HepG2 (cell line): ENCODE results near the gene SGK1. TPM values are rescaled to one million over a fixed set of nuclear protein-coding genes. Genes with fewer than 3 reads are reported as not detected.

Experiments used
- ATAC-seq: fragments of 200-7000 bp; cut with Tn5 transposase; 3 replicates; pipeline ENCODE4 v1.9.1; 2020; ENCODE audit warnings: mild to moderate bottlenecking, moderate library complexity
- BruUV-seq: library from RNA; stranded (reverse); fragments of 400-500 nt; replicated peaks from 2 replicates; lab custom pipeline; 2021; lab: Mats Ljungman, UMichigan
- CTCF ChIA-PET: fragments of 300-600 bp; formaldehyde crosslinking; extraction: SDS; loops from one replicate; lab custom pipeline; 2021; ENCODE audit warnings: low total read pairs, inconsistent platforms, low intra/inter-chr PET ratio; lab: Yijun Ruan, JAX
- POLR2A ChIA-PET: fragments of 350-600 bp; sonication (Branson Sonifier 250); formaldehyde crosslinking; loops from one replicate; lab custom pipeline; 2020; ENCODE audit warnings: antibody characterized with exemption, inconsistent platforms; lab: Yijun Ruan, JAX
- DNase-seq: peaks from one replicate; pipeline ENCODE4 v3.0.0-alpha.2; 2015; ENCODE audit warnings: low spot score
- FAIRE-seq: peaks from 3 replicates; lab custom pipeline; 2011; peaks lifted over from hg19 to GRCh38; lab: Jason Lieb, UNC
- H2AFZ ChIP-seq: one replicate; pipeline ENCODE4 v1.6.1; 2011; ENCODE audit warnings: low read length, inconsistent platforms
- H3K27ac ChIP-seq: fragments of 300-600 bp; 3 replicates; pipeline ENCODE4 v1.8.0; 2011; ENCODE audit warnings: mixed run types, mild to moderate bottlenecking, mixed read lengths, low read length, inconsistent platforms; ENCODE audit not compliant: insufficient read depth; ENCODE audit errors: extremely low read length
- H3K27me3 ChIP-seq, 2 experiments: fragments of 200-600 bp in 1 of 2; 2 replicates in 1 of 2; 3 replicates in 1 of 2; pipeline versions ENCODE4 v1.6.0 to v1.8.0; 2011; ENCODE audit warnings: low read length in 2 of 2, mild to moderate bottlenecking in 2 of 2, moderate library complexity in 2 of 2, inconsistent platforms in 1 of 2; ENCODE audit not compliant: insufficient read depth in 2 of 2, control insufficient read depth in 1 of 2
- H3K36me3 ChIP-seq, 2 experiments: fragments of 200-600 bp in 1 of 2; replicated peaks in 1 of 2; 2 replicates in 1 of 2; 3 replicates in 1 of 2; pipeline versions ENCODE4 v1.5.1 to v1.8.0; 2011; ENCODE audit warnings: low read length in 2 of 2, inconsistent platforms in 1 of 2; ENCODE audit not compliant: insufficient read depth in 2 of 2, control insufficient read depth in 1 of 2
- H3K4me1 ChIP-seq: 2 replicates; pipeline ENCODE4 v1.5.1; 2012; ENCODE audit warnings: low read length, inconsistent platforms; ENCODE audit not compliant: insufficient read depth
- H3K4me2 ChIP-seq: 2 replicates; pipeline ENCODE4 v1.6.0; 2011; ENCODE audit warnings: low read depth, low read length, inconsistent platforms
- H3K4me3 ChIP-seq, 3 experiments: fragments of 200-600 bp in 1 of 3; sonication (generic), shearing (Covaris generic) in 1 of 3; replicated peaks in 1 of 3; 2 replicates each; pipeline ENCODE4 v1.5.1; 2011 to 2016; ENCODE audit warnings: low read length in 3 of 3, inconsistent platforms in 2 of 3, low read depth in 2 of 3, mild to moderate bottlenecking in 2 of 3, control low read depth in 1 of 3, mixed read lengths in 1 of 3; ENCODE audit not compliant: insufficient read depth in 1 of 3
- H3K79me2 ChIP-seq: one replicate; pipeline ENCODE4 v1.6.1; 2011; ENCODE audit warnings: low read length, inconsistent platforms; ENCODE audit not compliant: insufficient read depth
- H3K9ac ChIP-seq: 2 replicates; pipeline ENCODE4 v1.6.0; 2011; ENCODE audit warnings: mild to moderate bottlenecking, low read depth, low read length, inconsistent platforms; ENCODE audit not compliant: insufficient read depth
- H3K9me3 ChIP-seq: 2 replicates; pipeline ENCODE4 v1.5.1; 2012; ENCODE audit warnings: mild to moderate bottlenecking, low read length
- H4K20me1 ChIP-seq: 2 replicates; pipeline ENCODE4 v1.6.0; 2011; ENCODE audit warnings: inconsistent platforms, mild to moderate bottlenecking, low read length, moderate library complexity; ENCODE audit not compliant: insufficient read depth
- CHCHD3 ChIP-seq: sonication (generic); formaldehyde crosslinking; IDR thresholded peaks from 2 replicates; pipeline ENCODE4 v1.8.0; 2022; ENCODE audit warnings: mild to moderate bottlenecking, missing genetic modification reagents, moderate library complexity
- CREB1 ChIP-seq, 2 experiments: fragments of 450-650 bp in 1 of 2; IDR thresholded peaks; 2 replicates each; pipeline ENCODE4 v1.6.1; 2016 to 2017; ENCODE audit warnings: control low read depth in 1 of 2, mild to moderate bottlenecking in 1 of 2, missing compliant biosample characterization in 1 of 2, missing genetic modification characterization in 1 of 2
- GABPA ChIP-seq, 2 experiments: IDR thresholded peaks; 2 replicates each; pipeline ENCODE4 v1.6.1; 2011 to 2016; ENCODE audit warnings: low read depth in 2 of 2, low read length in 1 of 2, missing biosample characterization in 1 of 2, missing genetic modification characterization in 1 of 2
- NAIF1 ChIP-seq: sonication (generic); formaldehyde crosslinking; IDR thresholded peaks from 2 replicates; pipeline ENCODE4 v1.5.0; 2020; ENCODE audit warnings: mild to moderate bottlenecking, missing genetic modification reagents, borderline replicate concordance
- NR2F6 ChIP-seq, 2 experiments: IDR thresholded peaks; 2 replicates each; pipeline ENCODE4 v1.6.1; 2016; ENCODE audit warnings: antibody characterized with exemption in 1 of 2, mild to moderate bottlenecking in 1 of 2
- REL ChIP-seq: sonication (generic); formaldehyde crosslinking; conservative IDR thresholded peaks from 2 replicates; pipeline ENCODE4 v1.8.0; 2022; ENCODE audit warnings: mild to moderate bottlenecking, missing genetic modification reagents, moderate library complexity
- SKI ChIP-seq: fragments of 450-650 bp; IDR thresholded peaks from one replicate; pipeline ENCODE4 v1.6.1; 2018; ENCODE audit warnings: mild to moderate bottlenecking; ENCODE audit not compliant: partially characterized antibody
- SRF ChIP-seq: IDR thresholded peaks from 2 replicates; pipeline ENCODE4 v1.6.1; 2011; ENCODE audit warnings: mild to moderate bottlenecking, low read depth, low read length, moderate library complexity
- ZNF180 ChIP-seq: sonication (generic); formaldehyde crosslinking; IDR thresholded peaks from 2 replicates; pipeline ENCODE4 v1.4.0; 2020; ENCODE audit warnings: low read depth, missing genetic modification reagents, borderline replicate concordance
- ZNF605 ChIP-seq: sonication (generic); formaldehyde crosslinking; IDR thresholded peaks from 2 replicates; pipeline ENCODE4 v1.8.0; 2022; ENCODE audit warnings: mild to moderate bottlenecking, missing genetic modification reagents
- ZNF672 ChIP-seq: sonication (generic); formaldehyde crosslinking; IDR thresholded peaks from 2 replicates; pipeline ENCODE4 v1.8.1; 2022; ENCODE audit warnings: missing genetic modification reagents
- ZNF761 ChIP-seq: sonication (generic); formaldehyde crosslinking; conservative IDR thresholded peaks from 2 replicates; pipeline ENCODE4 v1.4.0; 2020; ENCODE audit warnings: mild to moderate bottlenecking, missing genetic modification reagents
- WGBS: methylation state at CpG from one replicate; pipeline ENCODE4 v1.1.6; 2017; ENCODE audit warnings: low lambda C conversion rate; 5-methylcytosine and 5-hydroxymethylcytosine counted together
- in situ Hi-C: cut with HindIII; loops from 2 replicates; pipeline ENCODE4 v1.10.0; 2017; ENCODE audit warnings: low pct_unique_long_range_greater_than_20kb; ENCODE audit not compliant: extremely low pct_ligation_motif_present
- intact Hi-C: fragments of 100-400 bp; cut with micrococcal nuclease; formaldehyde crosslinking; loops from one replicate; pipeline ENCODE4 v1.10.0; 2022; ENCODE audit not compliant: unreplicated experiment
- polyA plus RNA-seq, 8 experiments: library from polyadenylated mRNA; depleted of rRNA in 3 of 8; stranded (reverse) in 7 of 8; unstranded in 1 of 8; fragments of >200 nt; fragmentation: Illumina TruSeq in 4 of 8; extraction: Trizol in 4 of 8; gene quantifications; 2 replicates each; pipeline versions ENCODE4 v1.2.1 to v1.2.3, GENCODE V29; 2011 to 2016; ENCODE audit warnings: low read depth in 4 of 8, missing spikeins in 1 of 8, mixed read lengths in 1 of 8; ENCODE audit not compliant: insufficient read depth in 1 of 8
- total RNA-seq, 5 experiments: library from RNA; depleted of rRNA; stranded (reverse); fragments of >200 nt; fragmentation: Illumina TruSeq; extraction: Trizol; gene quantifications; 2 replicates each; pipeline ENCODE4 v1.2.3, GENCODE V29; 2016; ENCODE audit warnings: low read depth in 1 of 5
- TF ChIP-seq, protein P1 (sequence below): sonication (generic); formaldehyde crosslinking; conservative IDR thresholded peaks from 2 replicates; pipeline ENCODE4 v1.8.1; 2023; ENCODE audit warnings: missing genetic modification reagents
- TF ChIP-seq, protein P2 (sequence below): sonication (generic); formaldehyde crosslinking; IDR thresholded peaks from 2 replicates; pipeline ENCODE4 v1.4.0; 2020; ENCODE audit warnings: mild to moderate bottlenecking, missing genetic modification reagents

Gene SGK1
- total and polyA plus RNA-seq, 2 of the 13 experiments (the other 11 are each of a cell fraction or from before 2014, with no cell fraction given), result 56.1 to 56.2 TPM

DNA sequence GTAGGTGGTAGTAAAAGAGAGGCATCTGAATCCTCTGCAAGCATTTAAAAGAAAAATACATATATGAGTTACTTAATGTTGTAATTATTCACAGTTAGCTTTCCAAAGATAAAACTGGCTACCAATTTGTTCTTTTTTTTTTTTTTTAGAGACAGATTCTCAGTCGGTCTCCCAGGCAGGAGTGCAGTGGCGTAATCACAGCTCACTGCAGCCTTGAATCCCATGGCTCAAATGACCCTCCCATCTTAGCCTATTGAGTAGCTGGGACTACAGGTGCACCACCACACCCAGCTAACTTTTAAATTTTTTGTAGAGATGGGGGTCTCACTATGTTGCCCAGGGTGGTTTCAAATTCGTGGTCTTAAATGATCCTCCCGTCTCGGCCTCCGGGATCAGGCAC lies 36.5 kb downstream of the SGK1 start:
- ChIA-PET POLR2A (no interaction called here), CTCF (no interaction called here)
- WGBS, result 58% methylated on average over 6 of the region's 6 CpGs
- no peaks in the 10 kb centered on the region for H4K20me1 ChIP-seq
- no peaks in the 10 kb centered on the region for H3K79me2 ChIP-seq
- no peaks in the 10 kb centered on the region for H3K9me3 ChIP-seq
- intact Hi-C loops, result no loop called here
- no peak overlapping the region for H3K4me3 ChIP-seq
- no peak overlapping the region for H3K9ac ChIP-seq
- no peak overlapping the region for H3K4me2 ChIP-seq
- in situ Hi-C loops, result no loop called here
- no peaks in the 10 kb centered on the region for H3K4me1 ChIP-seq
- no TSS peak for BruUV-seq
- H3K27me3 ChIP-seq, result peaks cover 0 to 2% of the 10 kb centered on the region in 2 experiments; a peak in 3 of 5 replicates
- H3K27ac ChIP-seq, result no peak overlapping the region
- no peaks in the 10 kb centered on the region for H3K36me3 ChIP-seq
- no peak for DNase-seq
- no peak overlapping the region for H2AFZ ChIP-seq
- FAIRE-seq, result no peak
- ATAC-seq, result no peak
- TF ChIP-seq, protein P1, sequence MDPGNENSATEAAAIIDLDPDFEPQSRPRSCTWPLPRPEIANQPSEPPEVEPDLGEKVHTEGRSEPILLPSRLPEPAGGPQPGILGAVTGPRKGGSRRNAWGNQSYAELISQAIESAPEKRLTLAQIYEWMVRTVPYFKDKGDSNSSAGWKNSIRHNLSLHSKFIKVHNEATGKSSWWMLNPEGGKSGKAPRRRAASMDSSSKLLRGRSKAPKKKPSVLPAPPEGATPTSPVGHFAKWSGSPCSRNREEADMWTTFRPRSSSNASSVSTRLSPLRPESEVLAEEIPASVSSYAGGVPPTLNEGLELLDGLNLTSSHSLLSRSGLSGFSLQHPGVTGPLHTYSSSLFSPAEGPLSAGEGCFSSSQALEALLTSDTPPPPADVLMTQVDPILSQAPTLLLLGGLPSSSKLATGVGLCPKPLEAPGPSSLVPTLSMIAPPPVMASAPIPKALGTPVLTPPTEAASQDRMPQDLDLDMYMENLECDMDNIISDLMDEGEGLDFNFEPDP, result no peak
- TF ChIP-seq NR2F6 (IDR thresholded peaks at IDR 0.05), result no peak
- TF ChIP-seq NR2F6 (CRISPR knock-in tag; IDR thresholded peaks at IDR 0.05), result no peak
- no peak for TF ChIP-seq ZNF672 (CRISPR knock-in tag)
- no peak for TF ChIP-seq SRF
- TF ChIP-seq ZNF761, result no peak
- no peak for TF ChIP-seq SKI
- TF ChIP-seq GABPA (IDR thresholded peaks at IDR 0.05; ENCODE audit: low read depth, low read length), result no peak
- TF ChIP-seq GABPA (CRISPR knock-in tag; IDR thresholded peaks at IDR 0.05; ENCODE audit: low read depth), result no peak
- no peak for TF ChIP-seq CHCHD3 (CRISPR knock-in tag)
- TF ChIP-seq REL (CRISPR knock-in tag), result no peak
- TF ChIP-seq, protein P2, sequence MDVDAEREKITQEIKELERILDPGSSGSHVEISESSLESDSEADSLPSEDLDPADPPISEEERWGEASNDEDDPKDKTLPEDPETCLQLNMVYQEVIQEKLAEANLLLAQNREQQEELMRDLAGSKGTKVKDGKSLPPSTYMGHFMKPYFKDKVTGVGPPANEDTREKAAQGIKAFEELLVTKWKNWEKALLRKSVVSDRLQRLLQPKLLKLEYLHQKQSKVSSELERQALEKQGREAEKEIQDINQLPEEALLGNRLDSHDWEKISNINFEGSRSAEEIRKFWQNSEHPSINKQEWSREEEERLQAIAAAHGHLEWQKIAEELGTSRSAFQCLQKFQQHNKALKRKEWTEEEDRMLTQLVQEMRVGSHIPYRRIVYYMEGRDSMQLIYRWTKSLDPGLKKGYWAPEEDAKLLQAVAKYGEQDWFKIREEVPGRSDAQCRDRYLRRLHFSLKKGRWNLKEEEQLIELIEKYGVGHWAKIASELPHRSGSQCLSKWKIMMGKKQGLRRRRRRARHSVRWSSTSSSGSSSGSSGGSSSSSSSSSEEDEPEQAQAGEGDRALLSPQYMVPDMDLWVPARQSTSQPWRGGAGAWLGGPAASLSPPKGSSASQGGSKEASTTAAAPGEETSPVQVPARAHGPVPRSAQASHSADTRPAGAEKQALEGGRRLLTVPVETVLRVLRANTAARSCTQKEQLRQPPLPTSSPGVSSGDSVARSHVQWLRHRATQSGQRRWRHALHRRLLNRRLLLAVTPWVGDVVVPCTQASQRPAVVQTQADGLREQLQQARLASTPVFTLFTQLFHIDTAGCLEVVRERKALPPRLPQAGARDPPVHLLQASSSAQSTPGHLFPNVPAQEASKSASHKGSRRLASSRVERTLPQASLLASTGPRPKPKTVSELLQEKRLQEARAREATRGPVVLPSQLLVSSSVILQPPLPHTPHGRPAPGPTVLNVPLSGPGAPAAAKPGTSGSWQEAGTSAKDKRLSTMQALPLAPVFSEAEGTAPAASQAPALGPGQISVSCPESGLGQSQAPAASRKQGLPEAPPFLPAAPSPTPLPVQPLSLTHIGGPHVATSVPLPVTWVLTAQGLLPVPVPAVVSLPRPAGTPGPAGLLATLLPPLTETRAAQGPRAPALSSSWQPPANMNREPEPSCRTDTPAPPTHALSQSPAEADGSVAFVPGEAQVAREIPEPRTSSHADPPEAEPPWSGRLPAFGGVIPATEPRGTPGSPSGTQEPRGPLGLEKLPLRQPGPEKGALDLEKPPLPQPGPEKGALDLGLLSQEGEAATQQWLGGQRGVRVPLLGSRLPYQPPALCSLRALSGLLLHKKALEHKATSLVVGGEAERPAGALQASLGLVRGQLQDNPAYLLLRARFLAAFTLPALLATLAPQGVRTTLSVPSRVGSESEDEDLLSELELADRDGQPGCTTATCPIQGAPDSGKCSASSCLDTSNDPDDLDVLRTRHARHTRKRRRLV (CRISPR knock-in tag), result no peak
- no peak for TF ChIP-seq CREB1 (IDR thresholded peaks at IDR 0.05)
- no peak for TF ChIP-seq CREB1 (CRISPR knock-in tag; IDR thresholded peaks at IDR 0.05)
- TF ChIP-seq ZNF605, result no peak
- TF ChIP-seq ZNF180 (CRISPR knock-in tag), result no peak
- TF ChIP-seq NAIF1 (CRISPR knock-in tag), result no peak
